Measurements from ENCODE around the gene RAE1. TPM values are rescaled to one million over a fixed set of nuclear protein-coding genes. Genes with fewer than 3 reads are reported as not detected.

RAE1 gene
- total RNA-seq, 1 experiment from 2014 or later, result 46.3 TPM

DNA sequence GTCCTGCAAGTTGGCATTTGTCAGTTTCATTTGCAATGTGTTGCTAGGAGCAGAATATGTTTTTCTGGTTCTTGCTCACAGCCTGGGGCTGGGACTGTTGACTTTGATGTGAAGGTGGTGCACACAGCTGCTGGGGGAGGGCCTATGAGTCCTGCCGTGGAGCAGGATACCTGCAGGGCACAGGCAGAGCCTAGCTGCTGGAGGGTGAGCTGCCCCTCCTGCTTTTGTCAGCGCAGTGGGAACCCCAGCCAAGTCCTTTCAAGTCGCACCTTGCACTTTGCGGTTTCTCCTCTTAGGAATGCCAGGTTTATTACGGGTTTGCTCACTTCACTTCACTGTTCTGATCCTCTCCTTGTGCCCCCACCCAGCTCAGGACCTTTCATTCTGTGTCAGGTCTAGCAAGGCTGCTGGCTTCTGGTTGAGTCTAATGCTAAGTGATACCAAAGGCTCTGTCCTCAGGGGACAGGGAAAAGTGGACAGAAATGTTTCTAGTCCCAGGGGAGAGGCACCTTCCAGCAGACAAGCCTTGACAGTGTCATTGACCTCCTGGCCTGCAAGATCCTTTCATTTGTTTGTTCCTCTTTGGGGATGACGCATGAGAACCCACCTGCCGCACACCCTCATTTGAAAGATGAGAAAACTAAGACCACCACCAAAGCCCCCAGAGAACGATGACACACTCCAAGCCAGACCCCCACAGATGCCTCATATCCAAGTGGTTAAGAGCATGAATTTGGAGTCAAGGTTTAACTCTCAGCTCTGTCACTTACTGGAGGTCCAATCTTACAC is 24.2 kb upstream of the RAE1 start:
- Histone ChIP-seq H2AFZ (ENCODE audit: low read depth, low read length, poor library complexity, severe bottlenecking) (no peak overlapping the region), H3K79me2 (ENCODE audit: insufficient read depth, low read length) (no peaks in the 10 kb centered on the region), H3K4me3 (replicated peaks in 1 of 2; ENCODE audit: low read depth in 1 of 2, low read length in 2 of 2) (no peak overlapping the region), H4K20me1 (ENCODE audit: insufficient read depth) (no peaks in the 10 kb centered on the region), H3K27me3 (ENCODE audit: insufficient read depth, low read length) (peaks cover 14% of the 10 kb centered on the region), H3K9me2 (ENCODE audit: insufficient read depth) (no peaks in the 10 kb centered on the region), H3K36me3 (ENCODE audit: control insufficient read depth in 1 of 2, insufficient read depth in 2 of 2, low read length in 2 of 2) (no peaks in the 10 kb centered on the region), H3K27ac (ENCODE audit: low read depth, low read length) (no peak overlapping the region), H3K9ac (ENCODE audit: low read length) (no peak overlapping the region), H3K4me2 (ENCODE audit: low read length) (peak overlapping the region; percentile 36), H3K4me1 (ENCODE audit: control insufficient read depth in 1 of 2, insufficient read depth in 2 of 2, low read length in 2 of 2) (peaks cover 21 to 31% of the 10 kb centered on the region in 2 experiments), H3K9me3 (ENCODE audit: control insufficient read depth in 1 of 2, insufficient read depth in 1 of 2, low read depth in 1 of 2, low read length in 2 of 2) (no peaks in the 10 kb centered on the region)
- ATAC-seq, result peak; percentile 90
- TF ChIP-seq CBX3 (IDR thresholded peaks at IDR 0.05; ENCODE audit: low read depth), result peak; percentile 68; the same call in 1 of the 2 replicates
- TF ChIP-seq FOSL1 (IDR thresholded peaks at IDR 0.05; ENCODE audit: low read depth), result no peak
- TF ChIP-seq TCF7L2 (IDR thresholded peaks at IDR 0.05; ENCODE audit: borderline replicate concordance, extremely low read depth, insufficient read depth, insufficient read length), result peak; percentile 82
- no peak; the same call in 1 of the 2 replicates for TF ChIP-seq SIN3A (IDR thresholded peaks at IDR 0.05; ENCODE audit: low read depth)
- peak; percentile 29; the same call in 1 of the 2 replicates for TF ChIP-seq JUND (IDR thresholded peaks at IDR 0.05)
- intact Hi-C loops (cut with micrococcal nuclease), result no loop called here
- peak; percentile 33 for DNase-seq (ENCODE audit: low read depth, low spot score)
- CTCF ChIA-PET, result interaction anchor here (1.3 kb wide), 1 partner anchor 235 kb away, joined by 4 read pairs; no protein-coding TSS in a partner anchor
- POLR2A ChIA-PET, result no interaction called here
- RAD21 ChIA-PET (ENCODE audit: low non-redundant PET in 1 of 2, low total read pairs in 2 of 2, uncharacterized antibody in 2 of 2, unreplicated experiment in 2 of 2), result no interaction called here
- BruUV-seq (replicated peaks), result no TSS peak

DNA sequence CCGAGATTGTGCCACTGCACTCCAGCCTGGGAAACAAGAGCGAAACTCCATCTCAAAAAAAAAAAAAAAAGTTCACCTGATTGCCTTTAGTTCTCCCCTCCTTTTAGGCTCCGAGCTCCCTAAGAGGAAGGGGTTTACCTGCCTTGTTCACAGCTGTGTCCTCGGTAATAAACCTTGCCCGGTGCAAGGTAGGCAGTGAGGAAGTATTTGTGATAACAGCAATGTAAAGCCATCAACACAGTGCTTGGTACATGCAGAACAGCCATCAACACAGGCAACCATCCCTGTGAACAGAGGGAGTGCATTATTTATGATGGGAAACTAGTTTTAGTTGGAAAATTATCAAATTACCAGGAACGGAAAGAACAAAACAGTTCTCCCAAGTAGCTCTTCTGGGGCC is 23.2 kb upstream of the RAE1 start:
- Histone ChIP-seq H3K9me3 (ENCODE audit: control insufficient read depth in 1 of 2, insufficient read depth in 1 of 2, low read depth in 1 of 2, low read length in 2 of 2) (no peaks in the 10 kb centered on the region), H3K27me3 (ENCODE audit: insufficient read depth, low read length) (peaks cover 19% of the 10 kb centered on the region), H4K20me1 (ENCODE audit: insufficient read depth) (no peaks in the 10 kb centered on the region), H3K4me2 (ENCODE audit: low read length) (no peak overlapping the region), H2AFZ (ENCODE audit: low read depth, low read length, poor library complexity, severe bottlenecking) (no peak overlapping the region), H3K9ac (ENCODE audit: low read length) (no peak overlapping the region), H3K4me1 (ENCODE audit: control insufficient read depth in 1 of 2, insufficient read depth in 2 of 2, low read length in 2 of 2) (peaks cover 20 to 27% of the 10 kb centered on the region in 2 experiments), H3K27ac (ENCODE audit: low read depth, low read length) (no peak overlapping the region), H3K9me2 (ENCODE audit: insufficient read depth) (no peaks in the 10 kb centered on the region), H3K4me3 (replicated peaks in 1 of 2; ENCODE audit: low read depth in 1 of 2, low read length in 2 of 2) (no peak overlapping the region), H3K36me3 (ENCODE audit: control insufficient read depth in 1 of 2, insufficient read depth in 2 of 2, low read length in 2 of 2) (no peaks in the 10 kb centered on the region), H3K79me2 (ENCODE audit: insufficient read depth, low read length) (no peaks in the 10 kb centered on the region)
- DNase-seq (ENCODE audit: low read depth, low spot score), result no peak
- ChIA-PET CTCF (interaction anchor here (1.3 kb wide), 1 partner anchor 236 kb away, joined by 4 read pairs; no protein-coding TSS in a partner anchor), RAD21 (ENCODE audit: low non-redundant PET in 1 of 2, low total read pairs in 2 of 2, uncharacterized antibody in 2 of 2, unreplicated experiment in 2 of 2) (no interaction called here), POLR2A (no interaction called here)
- no TSS peak for BruUV-seq (replicated peaks)
- ATAC-seq, result no peak
- intact Hi-C loops (cut with micrococcal nuclease), result no loop called here
- TF ChIP-seq, protein P1, sequence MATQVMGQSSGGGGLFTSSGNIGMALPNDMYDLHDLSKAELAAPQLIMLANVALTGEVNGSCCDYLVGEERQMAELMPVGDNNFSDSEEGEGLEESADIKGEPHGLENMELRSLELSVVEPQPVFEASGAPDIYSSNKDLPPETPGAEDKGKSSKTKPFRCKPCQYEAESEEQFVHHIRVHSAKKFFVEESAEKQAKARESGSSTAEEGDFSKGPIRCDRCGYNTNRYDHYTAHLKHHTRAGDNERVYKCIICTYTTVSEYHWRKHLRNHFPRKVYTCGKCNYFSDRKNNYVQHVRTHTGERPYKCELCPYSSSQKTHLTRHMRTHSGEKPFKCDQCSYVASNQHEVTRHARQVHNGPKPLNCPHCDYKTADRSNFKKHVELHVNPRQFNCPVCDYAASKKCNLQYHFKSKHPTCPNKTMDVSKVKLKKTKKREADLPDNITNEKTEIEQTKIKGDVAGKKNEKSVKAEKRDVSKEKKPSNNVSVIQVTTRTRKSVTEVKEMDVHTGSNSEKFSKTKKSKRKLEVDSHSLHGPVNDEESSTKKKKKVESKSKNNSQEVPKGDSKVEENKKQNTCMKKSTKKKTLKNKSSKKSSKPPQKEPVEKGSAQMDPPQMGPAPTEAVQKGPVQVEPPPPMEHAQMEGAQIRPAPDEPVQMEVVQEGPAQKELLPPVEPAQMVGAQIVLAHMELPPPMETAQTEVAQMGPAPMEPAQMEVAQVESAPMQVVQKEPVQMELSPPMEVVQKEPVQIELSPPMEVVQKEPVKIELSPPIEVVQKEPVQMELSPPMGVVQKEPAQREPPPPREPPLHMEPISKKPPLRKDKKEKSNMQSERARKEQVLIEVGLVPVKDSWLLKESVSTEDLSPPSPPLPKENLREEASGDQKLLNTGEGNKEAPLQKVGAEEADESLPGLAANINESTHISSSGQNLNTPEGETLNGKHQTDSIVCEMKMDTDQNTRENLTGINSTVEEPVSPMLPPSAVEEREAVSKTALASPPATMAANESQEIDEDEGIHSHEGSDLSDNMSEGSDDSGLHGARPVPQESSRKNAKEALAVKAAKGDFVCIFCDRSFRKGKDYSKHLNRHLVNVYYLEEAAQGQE (IDR thresholded peaks at IDR 0.05; ENCODE audit: low read depth), result no peak
- no peak for TF ChIP-seq POLR2AphosphoS5 (IDR thresholded peaks at IDR 0.05; ENCODE audit: low read depth, low read length)
- TF ChIP-seq RAD21 (IDR thresholded peaks at IDR 0.05; ENCODE audit: low read depth), result no peak
- TF ChIP-seq CEBPB (IDR thresholded peaks at IDR 0.05; ENCODE audit: low read depth), result no peak
- TF ChIP-seq EZH2phosphoT487 (IDR thresholded peaks at IDR 0.05; ENCODE audit: borderline replicate concordance), result no peak
- TF ChIP-seq ELF1 (IDR thresholded peaks at IDR 0.05; ENCODE audit: borderline replicate concordance, low read depth), result no peak
- TF ChIP-seq CBX3 (IDR thresholded peaks at IDR 0.05; ENCODE audit: low read depth), result no peak
- TF ChIP-seq ZFX (IDR thresholded peaks at IDR 0.05), result no peak
- TF ChIP-seq, protein P2, sequence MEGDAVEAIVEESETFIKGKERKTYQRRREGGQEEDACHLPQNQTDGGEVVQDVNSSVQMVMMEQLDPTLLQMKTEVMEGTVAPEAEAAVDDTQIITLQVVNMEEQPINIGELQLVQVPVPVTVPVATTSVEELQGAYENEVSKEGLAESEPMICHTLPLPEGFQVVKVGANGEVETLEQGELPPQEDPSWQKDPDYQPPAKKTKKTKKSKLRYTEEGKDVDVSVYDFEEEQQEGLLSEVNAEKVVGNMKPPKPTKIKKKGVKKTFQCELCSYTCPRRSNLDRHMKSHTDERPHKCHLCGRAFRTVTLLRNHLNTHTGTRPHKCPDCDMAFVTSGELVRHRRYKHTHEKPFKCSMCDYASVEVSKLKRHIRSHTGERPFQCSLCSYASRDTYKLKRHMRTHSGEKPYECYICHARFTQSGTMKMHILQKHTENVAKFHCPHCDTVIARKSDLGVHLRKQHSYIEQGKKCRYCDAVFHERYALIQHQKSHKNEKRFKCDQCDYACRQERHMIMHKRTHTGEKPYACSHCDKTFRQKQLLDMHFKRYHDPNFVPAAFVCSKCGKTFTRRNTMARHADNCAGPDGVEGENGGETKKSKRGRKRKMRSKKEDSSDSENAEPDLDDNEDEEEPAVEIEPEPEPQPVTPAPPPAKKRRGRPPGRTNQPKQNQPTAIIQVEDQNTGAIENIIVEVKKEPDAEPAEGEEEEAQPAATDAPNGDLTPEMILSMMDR (IDR thresholded peaks at IDR 0.05 in 2 of 3, conservative IDR thresholded peaks at IDR 0.05 in 1 of 3; ENCODE audit: borderline replicate concordance in 1 of 3, insufficient read depth in 1 of 3, low read depth in 2 of 3, low read length in 2 of 3), result no peak
- TF ChIP-seq SIN3A (IDR thresholded peaks at IDR 0.05; ENCODE audit: low read depth), result no peak
- no peak for TF ChIP-seq FOSL1 (IDR thresholded peaks at IDR 0.05; ENCODE audit: low read depth)
- no peak for TF ChIP-seq SRF (IDR thresholded peaks at IDR 0.05; ENCODE audit: low read depth)
- TF ChIP-seq EGR1 (IDR thresholded peaks at IDR 0.05; ENCODE audit: low read depth), result no peak
- no peak for TF ChIP-seq JUND (IDR thresholded peaks at IDR 0.05)

Measured in HCT116 (cell line).